Measurements from ENCODE around the gene ATF7. TPM values are rescaled to one million over a fixed set of nuclear protein-coding genes. Genes with fewer than 3 reads are reported as not detected.

ATF7 gene
- total and polyA plus RNA-seq, 2 of the 4 experiments (the other 2 are of a cell fraction) = 7.0 to 16.3 TPM

DNA sequence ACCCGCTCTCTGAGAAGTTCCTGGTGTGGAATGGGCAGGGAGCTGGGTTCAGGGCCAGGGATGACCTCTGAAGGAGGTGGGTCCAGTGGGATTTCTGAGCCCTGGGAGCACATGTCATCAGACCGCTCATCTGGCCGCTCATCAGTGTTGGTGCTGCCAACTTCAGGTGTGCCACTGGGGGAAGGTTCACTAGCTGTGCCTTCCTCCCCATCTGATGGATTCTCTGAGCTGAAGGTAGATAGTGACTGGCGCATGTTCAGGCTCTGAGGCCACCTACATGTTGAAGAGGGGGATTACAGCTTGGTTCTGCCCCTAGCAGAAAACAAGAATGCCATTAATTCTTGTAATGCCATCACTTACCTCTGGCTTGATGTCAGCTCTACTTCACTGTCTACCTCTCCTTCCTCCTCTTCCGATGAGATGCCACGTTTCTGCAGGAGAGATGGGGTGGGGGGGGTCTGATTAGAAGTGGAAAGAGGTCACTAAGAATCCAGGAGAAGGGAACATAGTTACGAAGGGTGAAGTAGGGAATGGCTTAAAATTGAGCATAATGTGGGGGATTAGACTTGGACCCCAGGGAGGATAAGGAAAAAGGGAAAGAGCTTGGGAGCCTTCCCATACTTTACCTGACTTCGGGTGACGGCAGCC lies 144.1 kb downstream of the ATF7 start:
- Histone ChIP-seq H2BK120ac (ENCODE audit: low read depth, low read length) (no peak overlapping the region), H3K18ac (ENCODE audit: low read depth, low read length) (no peak overlapping the region), H3K9me1 (ENCODE audit: insufficient read depth, low read length) (peaks cover 16% of the 10 kb centered on the region; the same call in 1 of the 2 replicates), H3K14ac (replicated peaks; ENCODE audit: low read depth, low read length) (no peak overlapping the region), H2AFZ (replicated peaks; ENCODE audit: low read length, poor library complexity) (no peak overlapping the region), H3K4me2 (ENCODE audit: low read depth, low read length) (no peak overlapping the region), H4K20me1 (ENCODE audit: insufficient read depth, low read length) (peaks cover 86% of the 10 kb centered on the region), H3K56ac (ENCODE audit: extremely low read depth, insufficient read depth, low read length) (no peak overlapping the region), H3K23ac (ENCODE audit: low read depth, low read length) (no peak overlapping the region), H4K91ac (ENCODE audit: insufficient read depth, low read depth, low read length) (no peak overlapping the region), H4K8ac (ENCODE audit: low read depth in 2 of 2, low read length in 2 of 2) (no peak overlapping the region), H2AK5ac (ENCODE audit: low read depth, low read length) (no peak overlapping the region), H3K36me3 (ENCODE audit: control insufficient read depth, insufficient read depth, low read length) (peaks cover 79% of the 10 kb centered on the region), H3K79me1 (ENCODE audit: low read depth in 1 of 2, low read length in 2 of 2) (peaks cover 29 to 88% of the 10 kb centered on the region in 2 experiments), H2BK5ac (ENCODE audit: low read depth, low read length, poor library complexity, severe bottlenecking) (no peak overlapping the region), H2BK20ac (ENCODE audit: low read depth, low read length) (no peak overlapping the region), H3K9me3 (ENCODE audit: control insufficient read depth, insufficient read depth, low read length) (no peaks in the 10 kb centered on the region), H3K4me3 (ENCODE audit: insufficient read depth, low read depth, low read length) (no peak overlapping the region), H3K27ac (ENCODE audit: insufficient read depth, low read length) (no peak overlapping the region), H4K5ac (ENCODE audit: low read depth, low read length) (no peak overlapping the region), H3K4me1 (ENCODE audit: control insufficient read depth, insufficient read depth, low read length) (peaks cover 12% of the 10 kb centered on the region), H2BK15ac (ENCODE audit: low read depth, low read length) (no peak overlapping the region), H3K4ac (ENCODE audit: low read depth, low read length) (no peak overlapping the region), H2AK9ac (replicated peaks; ENCODE audit: low read depth, low read length, poor library complexity) (peak overlapping the region; percentile 5), H3K27me3 (ENCODE audit: control insufficient read depth, insufficient read depth, low read length) (no peaks in the 10 kb centered on the region), H3K9ac (ENCODE audit: low read depth, low read length) (no peak overlapping the region)
- DNase-seq = no peak
- dilution Hi-C loops (cut with HindIII; ENCODE audit: low sequenced_read_pairs, unreplicated experiment) = no loop called here
- no CpG with 5 or more reads among the region's 9 CpGs for WGBS, 2 experiments (ENCODE audit: extremely low coverage in 2 of 2, insufficient read length in 1 of 2)
- TF ChIP-seq RAD21 (IDR thresholded peaks at IDR 0.05; ENCODE audit: low read length) (peak; percentile 9; the same call in 1 of the 2 replicates), BHLHE40 (IDR thresholded peaks at IDR 0.05; ENCODE audit: low read depth, low read length) (no peak), MAFK (IDR thresholded peaks at IDR 0.05; ENCODE audit: low read depth, low read length) (no peak)
- TF ChIP-seq, protein P1, sequence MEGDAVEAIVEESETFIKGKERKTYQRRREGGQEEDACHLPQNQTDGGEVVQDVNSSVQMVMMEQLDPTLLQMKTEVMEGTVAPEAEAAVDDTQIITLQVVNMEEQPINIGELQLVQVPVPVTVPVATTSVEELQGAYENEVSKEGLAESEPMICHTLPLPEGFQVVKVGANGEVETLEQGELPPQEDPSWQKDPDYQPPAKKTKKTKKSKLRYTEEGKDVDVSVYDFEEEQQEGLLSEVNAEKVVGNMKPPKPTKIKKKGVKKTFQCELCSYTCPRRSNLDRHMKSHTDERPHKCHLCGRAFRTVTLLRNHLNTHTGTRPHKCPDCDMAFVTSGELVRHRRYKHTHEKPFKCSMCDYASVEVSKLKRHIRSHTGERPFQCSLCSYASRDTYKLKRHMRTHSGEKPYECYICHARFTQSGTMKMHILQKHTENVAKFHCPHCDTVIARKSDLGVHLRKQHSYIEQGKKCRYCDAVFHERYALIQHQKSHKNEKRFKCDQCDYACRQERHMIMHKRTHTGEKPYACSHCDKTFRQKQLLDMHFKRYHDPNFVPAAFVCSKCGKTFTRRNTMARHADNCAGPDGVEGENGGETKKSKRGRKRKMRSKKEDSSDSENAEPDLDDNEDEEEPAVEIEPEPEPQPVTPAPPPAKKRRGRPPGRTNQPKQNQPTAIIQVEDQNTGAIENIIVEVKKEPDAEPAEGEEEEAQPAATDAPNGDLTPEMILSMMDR (conservative IDR thresholded peaks at IDR 0.05; ENCODE audit: low read depth, low read length) = peak; percentile 17; the same call in 1 of the 2 replicates
- TF ChIP-seq, protein P2, sequence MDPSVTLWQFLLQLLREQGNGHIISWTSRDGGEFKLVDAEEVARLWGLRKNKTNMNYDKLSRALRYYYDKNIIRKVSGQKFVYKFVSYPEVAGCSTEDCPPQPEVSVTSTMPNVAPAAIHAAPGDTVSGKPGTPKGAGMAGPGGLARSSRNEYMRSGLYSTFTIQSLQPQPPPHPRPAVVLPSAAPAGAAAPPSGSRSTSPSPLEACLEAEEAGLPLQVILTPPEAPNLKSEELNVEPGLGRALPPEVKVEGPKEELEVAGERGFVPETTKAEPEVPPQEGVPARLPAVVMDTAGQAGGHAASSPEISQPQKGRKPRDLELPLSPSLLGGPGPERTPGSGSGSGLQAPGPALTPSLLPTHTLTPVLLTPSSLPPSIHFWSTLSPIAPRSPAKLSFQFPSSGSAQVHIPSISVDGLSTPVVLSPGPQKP (IDR thresholded peaks at IDR 0.05; ENCODE audit: borderline replicate concordance, low read depth, low read length) = no peak
- in situ Hi-C loops (cut with MboI; ENCODE audit: low sequenced_read_pairs) = no loop called here
- ATAC-seq (ENCODE audit: low read depth) = peak; percentile 5; the same call in 1 of the 2 replicates
- intact Hi-C loops (cut with micrococcal nuclease) = no loop called here
- ChIA-PET CTCF (interaction anchor here (1.2 to 1.7 kb wide), 2 partner anchors 10 to 27 kb away, joined by 3 to 14 read pairs; no protein-coding TSS in a partner anchor), POLR2A (ENCODE audit: unreplicated experiment) (no interaction called here)
- BruUV-seq (replicated peaks) = no TSS peak

Data from IMR-90 (cell line).